ENCODE measurements around the gene CCSER2.

DNA sequence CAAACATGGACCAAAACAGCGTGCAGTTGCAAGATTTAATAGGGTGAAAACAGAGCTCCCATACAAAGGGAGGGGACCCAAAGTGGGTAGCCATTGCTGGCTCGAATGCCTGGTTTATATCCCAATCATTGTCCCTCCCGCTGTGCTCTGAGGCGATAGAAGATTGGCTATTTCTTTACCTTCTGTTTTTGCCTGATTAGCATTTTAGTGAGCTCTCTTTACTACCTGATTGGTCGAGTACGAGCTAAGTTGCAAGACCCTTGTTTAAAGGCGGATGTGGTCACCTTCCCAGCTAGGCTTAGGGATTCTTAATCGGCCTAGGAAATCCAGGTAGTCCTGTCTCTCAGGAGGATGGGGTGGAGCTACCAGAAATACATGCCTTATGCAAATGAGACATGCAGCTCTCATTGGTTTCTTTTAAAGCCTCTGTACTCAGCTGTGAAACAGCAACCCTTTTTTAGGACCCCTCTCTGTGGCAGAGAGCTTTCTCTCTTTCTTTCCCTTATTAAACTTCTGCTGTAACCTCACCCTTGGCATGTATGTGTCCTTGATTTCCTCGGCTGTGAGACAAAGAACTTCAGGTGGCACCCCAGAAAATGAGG is 202.4 kb downstream of the CCSER2 start:
- TF ChIP-seq, protein P1, sequence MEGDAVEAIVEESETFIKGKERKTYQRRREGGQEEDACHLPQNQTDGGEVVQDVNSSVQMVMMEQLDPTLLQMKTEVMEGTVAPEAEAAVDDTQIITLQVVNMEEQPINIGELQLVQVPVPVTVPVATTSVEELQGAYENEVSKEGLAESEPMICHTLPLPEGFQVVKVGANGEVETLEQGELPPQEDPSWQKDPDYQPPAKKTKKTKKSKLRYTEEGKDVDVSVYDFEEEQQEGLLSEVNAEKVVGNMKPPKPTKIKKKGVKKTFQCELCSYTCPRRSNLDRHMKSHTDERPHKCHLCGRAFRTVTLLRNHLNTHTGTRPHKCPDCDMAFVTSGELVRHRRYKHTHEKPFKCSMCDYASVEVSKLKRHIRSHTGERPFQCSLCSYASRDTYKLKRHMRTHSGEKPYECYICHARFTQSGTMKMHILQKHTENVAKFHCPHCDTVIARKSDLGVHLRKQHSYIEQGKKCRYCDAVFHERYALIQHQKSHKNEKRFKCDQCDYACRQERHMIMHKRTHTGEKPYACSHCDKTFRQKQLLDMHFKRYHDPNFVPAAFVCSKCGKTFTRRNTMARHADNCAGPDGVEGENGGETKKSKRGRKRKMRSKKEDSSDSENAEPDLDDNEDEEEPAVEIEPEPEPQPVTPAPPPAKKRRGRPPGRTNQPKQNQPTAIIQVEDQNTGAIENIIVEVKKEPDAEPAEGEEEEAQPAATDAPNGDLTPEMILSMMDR (conservative IDR thresholded peaks at IDR 0.05; ENCODE audit: low read length) = no peak
- no peak for TF ChIP-seq EZH2phosphoT487 (IDR thresholded peaks at IDR 0.05; ENCODE audit: borderline replicate concordance)

All from Loucy (cell line).